ENCODE data around the gene ITPRIP. TPM values are rescaled to one million over a fixed set of nuclear protein-coding genes. Genes with fewer than 3 reads are reported as not detected.

The ITPRIP gene
- total RNA-seq, 1 donor from 2014 or later = 19.8 TPM

DNA sequence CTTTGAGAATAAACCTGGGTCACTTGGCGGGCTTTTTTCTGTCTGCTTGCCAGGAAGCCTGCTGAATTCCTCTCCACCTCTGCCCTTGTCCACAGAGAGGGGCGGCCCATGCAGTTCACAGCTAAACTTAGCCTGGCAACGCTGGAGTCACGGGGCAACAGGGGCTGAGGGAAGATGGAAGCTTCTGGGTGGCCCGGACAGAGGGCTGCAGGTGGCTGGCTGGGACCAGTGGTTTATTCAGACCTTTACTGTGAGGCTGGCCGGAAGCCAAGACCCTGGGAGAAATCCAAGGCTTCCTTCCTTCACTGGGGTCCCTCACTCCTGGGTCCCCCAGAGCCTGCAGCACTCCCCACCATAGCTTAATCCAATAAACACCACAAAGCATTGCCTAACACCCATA, 17.0 kb downstream of the ITPRIP start:
- DNase-seq = no peak
- TF ChIP-seq, protein P1, sequence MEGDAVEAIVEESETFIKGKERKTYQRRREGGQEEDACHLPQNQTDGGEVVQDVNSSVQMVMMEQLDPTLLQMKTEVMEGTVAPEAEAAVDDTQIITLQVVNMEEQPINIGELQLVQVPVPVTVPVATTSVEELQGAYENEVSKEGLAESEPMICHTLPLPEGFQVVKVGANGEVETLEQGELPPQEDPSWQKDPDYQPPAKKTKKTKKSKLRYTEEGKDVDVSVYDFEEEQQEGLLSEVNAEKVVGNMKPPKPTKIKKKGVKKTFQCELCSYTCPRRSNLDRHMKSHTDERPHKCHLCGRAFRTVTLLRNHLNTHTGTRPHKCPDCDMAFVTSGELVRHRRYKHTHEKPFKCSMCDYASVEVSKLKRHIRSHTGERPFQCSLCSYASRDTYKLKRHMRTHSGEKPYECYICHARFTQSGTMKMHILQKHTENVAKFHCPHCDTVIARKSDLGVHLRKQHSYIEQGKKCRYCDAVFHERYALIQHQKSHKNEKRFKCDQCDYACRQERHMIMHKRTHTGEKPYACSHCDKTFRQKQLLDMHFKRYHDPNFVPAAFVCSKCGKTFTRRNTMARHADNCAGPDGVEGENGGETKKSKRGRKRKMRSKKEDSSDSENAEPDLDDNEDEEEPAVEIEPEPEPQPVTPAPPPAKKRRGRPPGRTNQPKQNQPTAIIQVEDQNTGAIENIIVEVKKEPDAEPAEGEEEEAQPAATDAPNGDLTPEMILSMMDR (IDR thresholded peaks at IDR 0.05; ENCODE audit: partially characterized antibody, unreplicated experiment) = no peak
- Mint-ChIP-seq H3K36me3 (ENCODE audit: unreplicated experiment) (peaks cover 5% of the 10 kb centered on the region), H3K27ac (ENCODE audit: unreplicated experiment) (no peak overlapping the region), H3K4me3 (ENCODE audit: unreplicated experiment) (no peak overlapping the region), H3K27me3 (ENCODE audit: unreplicated experiment) (peaks cover 7% of the 10 kb centered on the region), H3K4me1 (ENCODE audit: low read depth, unreplicated experiment) (peaks cover 49% of the 10 kb centered on the region), H3K9me3 (ENCODE audit: unreplicated experiment) (peaks cover 12% of the 10 kb centered on the region)

DNA sequence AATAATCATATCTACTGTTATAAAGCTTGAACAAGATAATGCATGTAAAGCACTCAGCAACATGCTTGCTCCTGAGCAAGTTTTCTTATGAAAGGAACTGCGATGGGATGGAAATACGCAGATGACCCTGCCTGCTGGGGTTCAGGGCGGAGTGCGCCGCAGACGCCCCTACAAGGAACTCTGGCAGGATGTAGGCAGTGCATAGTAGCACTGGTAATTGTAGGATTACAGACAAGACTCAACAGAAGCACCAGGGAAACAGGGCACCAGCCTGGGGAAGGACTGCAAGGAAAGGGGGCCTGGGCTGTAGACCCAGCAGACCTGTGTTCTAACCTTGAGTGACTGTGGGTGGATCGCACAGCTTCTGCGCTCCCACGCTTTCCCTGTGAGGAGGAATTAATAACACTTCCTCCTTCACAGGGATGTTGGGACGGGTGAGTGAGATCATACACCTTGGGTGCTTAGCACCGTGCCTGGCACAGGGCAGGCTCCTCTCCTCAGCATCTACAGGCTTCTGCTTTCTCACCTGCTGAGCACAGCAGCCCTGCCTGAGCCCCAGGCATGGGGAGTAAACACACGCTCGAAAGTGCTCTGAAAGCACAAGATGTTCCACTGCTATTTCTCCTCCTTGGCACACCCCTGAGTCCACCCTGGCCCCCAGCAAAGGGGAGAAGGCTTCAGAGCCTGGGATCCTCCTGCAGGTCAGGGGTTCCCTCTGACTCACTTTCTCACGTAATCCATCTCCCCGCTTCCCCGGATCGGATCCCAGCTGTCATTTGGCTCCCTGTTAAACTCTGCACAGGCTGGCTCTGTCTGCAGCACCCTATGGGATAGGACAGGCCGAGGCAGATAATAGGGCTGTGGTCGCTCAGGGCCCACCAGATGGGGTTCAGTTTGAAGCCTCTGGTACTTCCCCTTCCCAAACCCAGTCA, 19.2 kb downstream of the ITPRIP start:
- H3K4me3 Mint-ChIP-seq (ENCODE audit: unreplicated experiment) = peak overlapping the region; percentile 46
- H3K9me3 Mint-ChIP-seq (ENCODE audit: unreplicated experiment) = peaks cover 13% of the 10 kb centered on the region
- peaks cover 5% of the 10 kb centered on the region for H3K36me3 Mint-ChIP-seq (ENCODE audit: unreplicated experiment)
- peak overlapping the region; percentile 91 for H3K27ac Mint-ChIP-seq (ENCODE audit: unreplicated experiment)
- TF ChIP-seq, protein P1 (IDR thresholded peaks at IDR 0.05; ENCODE audit: partially characterized antibody, unreplicated experiment) = no peak
- no peak for DNase-seq
- H3K4me1 Mint-ChIP-seq (ENCODE audit: low read depth, unreplicated experiment) = peaks cover 46% of the 10 kb centered on the region
- H3K27me3 Mint-ChIP-seq (ENCODE audit: unreplicated experiment) = peaks cover 7% of the 10 kb centered on the region

DNA sequence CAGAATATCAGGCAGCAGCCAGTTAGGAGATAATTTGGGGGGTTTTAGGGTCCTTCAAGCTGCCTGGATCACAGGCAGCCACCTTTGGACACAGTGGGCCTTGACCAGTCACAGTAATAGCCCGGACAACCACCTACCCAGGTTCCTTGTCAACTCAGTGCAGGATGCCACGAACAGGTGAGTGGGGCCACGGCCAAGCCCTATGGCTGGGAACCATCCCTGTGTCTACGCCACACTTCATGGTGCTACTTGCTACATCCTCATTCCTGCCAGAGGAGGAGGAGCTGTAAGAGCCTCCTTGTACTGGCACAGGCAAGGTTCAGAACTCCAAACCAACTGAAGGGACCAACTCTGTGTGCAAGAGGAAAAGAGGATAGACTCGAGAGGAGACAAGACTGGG, 19.9 kb downstream of the ITPRIP start:
- DNase-seq = no peak
- Mint-ChIP-seq H3K9me3 (ENCODE audit: unreplicated experiment) (peaks cover 14% of the 10 kb centered on the region), H3K4me1 (ENCODE audit: low read depth, unreplicated experiment) (peaks cover 46% of the 10 kb centered on the region), H3K27ac (ENCODE audit: unreplicated experiment) (no peak overlapping the region), H3K36me3 (ENCODE audit: unreplicated experiment) (peaks cover 5% of the 10 kb centered on the region), H3K4me3 (ENCODE audit: unreplicated experiment) (no peak overlapping the region), H3K27me3 (ENCODE audit: unreplicated experiment) (peaks cover 7% of the 10 kb centered on the region)
- TF ChIP-seq, protein P1 (IDR thresholded peaks at IDR 0.05; ENCODE audit: partially characterized antibody, unreplicated experiment) = no peak

DNA sequence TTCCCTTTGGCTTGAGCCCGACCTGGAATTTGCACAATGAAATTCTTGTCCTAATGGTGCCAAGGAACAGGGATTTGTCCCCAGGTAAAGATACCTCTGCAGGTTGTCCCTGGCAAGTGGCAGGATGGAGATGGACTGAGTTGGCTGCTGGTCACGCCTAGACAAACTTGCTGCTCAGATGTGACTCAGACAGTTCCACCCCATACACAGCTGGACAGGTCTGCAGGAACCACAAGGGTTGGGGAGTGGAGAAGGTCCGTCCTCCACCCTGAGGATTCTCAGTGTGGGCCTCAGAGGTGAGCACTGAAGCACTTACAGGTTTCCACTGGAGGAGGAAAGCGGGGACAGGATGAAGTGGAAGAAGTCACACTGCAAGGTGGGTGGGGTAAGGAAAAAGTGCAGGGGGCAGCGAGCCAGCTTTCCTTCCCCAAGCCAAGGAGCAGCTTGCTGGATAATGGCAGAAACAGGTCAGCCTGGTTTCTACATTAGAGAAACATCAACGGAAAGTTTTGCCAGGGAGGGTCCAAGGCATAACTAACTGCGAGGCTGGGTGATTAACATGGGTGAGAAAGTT, 20.5 kb downstream of the ITPRIP start:
- Mint-ChIP-seq H3K27ac (ENCODE audit: unreplicated experiment) (peak overlapping the region; percentile 43), H3K36me3 (ENCODE audit: unreplicated experiment) (peaks cover 5% of the 10 kb centered on the region), H3K4me1 (ENCODE audit: low read depth, unreplicated experiment) (peaks cover 43% of the 10 kb centered on the region)

More for the DNA sequence above, 20.5 kb downstream of the ITPRIP start:
- DNase-seq = no peak
- Mint-ChIP-seq H3K9me3 (ENCODE audit: unreplicated experiment) (peaks cover 14% of the 10 kb centered on the region), H3K27me3 (ENCODE audit: unreplicated experiment) (peaks cover 6% of the 10 kb centered on the region), H3K4me3 (ENCODE audit: unreplicated experiment) (no peak overlapping the region)
- TF ChIP-seq, protein P1 (IDR thresholded peaks at IDR 0.05; ENCODE audit: partially characterized antibody, unreplicated experiment) = no peak

Measured in glutamatergic neuron (in vitro differentiated cells).